ENCODE results near the gene ECSCR. TPM values are rescaled to one million over a fixed set of nuclear protein-coding genes. Genes with fewer than 3 reads are reported as not detected.
"Not testable (repeated sequence)": the region's sequence is repeated elsewhere in the genome, so short reads cannot be mapped to it uniquely, and the experiment has no call there.

The ECSCR gene
- total RNA-seq, 4 donors from 2014 or later = 2.2 to 4.8 (median 3.6) TPM; not detected in 1

DNA sequence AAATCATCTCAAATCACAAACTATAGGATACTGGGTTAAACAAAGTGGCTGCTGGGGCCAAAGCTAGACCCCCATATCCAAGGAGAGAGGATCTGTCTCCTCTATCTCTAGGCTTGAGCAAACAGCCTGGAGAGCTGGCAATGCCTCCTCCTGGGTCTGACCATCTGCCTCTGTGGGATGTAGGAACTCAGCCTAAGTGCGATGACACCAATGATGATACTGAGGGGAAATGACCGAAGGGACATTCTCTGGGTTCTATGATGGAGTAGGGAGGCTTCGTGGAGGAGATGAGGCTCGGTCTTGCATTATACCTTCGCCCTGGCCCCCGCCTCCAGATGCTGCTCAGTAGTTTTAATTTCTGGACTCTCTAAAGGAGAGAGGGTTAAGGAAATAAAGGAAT lies 49.4 kb downstream of the ECSCR start:
- no peak overlapping the region for H3K4me3 ChIP-seq
- DNase-seq = no peak
- H3K27me3 ChIP-seq = no peaks in the 10 kb centered on the region
- H3K36me3 ChIP-seq = no peaks in the 10 kb centered on the region
- intact Hi-C loops (cut with DNase I; ENCODE audit: low total_unique reads) (no loop called here), in situ Hi-C loops (cut with MboI; ENCODE audit: low pct_ligation_motif_present in 1 of 4, low pct_unique_long_range_greater_than_20kb in 1 of 4, low sequenced_read_pairs in 3 of 4) (no loop called here)
- 93 to 96% methylated on average over 4 to 6 of the region's 6 CpGs for WGBS, 2 donors (ENCODE audit: low coverage in 1 of 2)
- H3K27ac ChIP-seq = no peak overlapping the region
- peaks cover 34 to 49% (median 40%) of the 10 kb centered on the region in 4 donors for H3K4me1 ChIP-seq
- no peaks in the 10 kb centered on the region for H3K9me3 ChIP-seq
- TF ChIP-seq EP300 (IDR thresholded peaks at IDR 0.05; ENCODE audit: low read depth) = no peak
- no peak for TF ChIP-seq POLR2AphosphoS5 (IDR thresholded peaks at IDR 0.05)
- TF ChIP-seq POLR2A (IDR thresholded peaks at IDR 0.05) = no peak
- TF ChIP-seq, protein P1, sequence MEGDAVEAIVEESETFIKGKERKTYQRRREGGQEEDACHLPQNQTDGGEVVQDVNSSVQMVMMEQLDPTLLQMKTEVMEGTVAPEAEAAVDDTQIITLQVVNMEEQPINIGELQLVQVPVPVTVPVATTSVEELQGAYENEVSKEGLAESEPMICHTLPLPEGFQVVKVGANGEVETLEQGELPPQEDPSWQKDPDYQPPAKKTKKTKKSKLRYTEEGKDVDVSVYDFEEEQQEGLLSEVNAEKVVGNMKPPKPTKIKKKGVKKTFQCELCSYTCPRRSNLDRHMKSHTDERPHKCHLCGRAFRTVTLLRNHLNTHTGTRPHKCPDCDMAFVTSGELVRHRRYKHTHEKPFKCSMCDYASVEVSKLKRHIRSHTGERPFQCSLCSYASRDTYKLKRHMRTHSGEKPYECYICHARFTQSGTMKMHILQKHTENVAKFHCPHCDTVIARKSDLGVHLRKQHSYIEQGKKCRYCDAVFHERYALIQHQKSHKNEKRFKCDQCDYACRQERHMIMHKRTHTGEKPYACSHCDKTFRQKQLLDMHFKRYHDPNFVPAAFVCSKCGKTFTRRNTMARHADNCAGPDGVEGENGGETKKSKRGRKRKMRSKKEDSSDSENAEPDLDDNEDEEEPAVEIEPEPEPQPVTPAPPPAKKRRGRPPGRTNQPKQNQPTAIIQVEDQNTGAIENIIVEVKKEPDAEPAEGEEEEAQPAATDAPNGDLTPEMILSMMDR (IDR thresholded peaks at IDR 0.05) = no peak

DNA sequence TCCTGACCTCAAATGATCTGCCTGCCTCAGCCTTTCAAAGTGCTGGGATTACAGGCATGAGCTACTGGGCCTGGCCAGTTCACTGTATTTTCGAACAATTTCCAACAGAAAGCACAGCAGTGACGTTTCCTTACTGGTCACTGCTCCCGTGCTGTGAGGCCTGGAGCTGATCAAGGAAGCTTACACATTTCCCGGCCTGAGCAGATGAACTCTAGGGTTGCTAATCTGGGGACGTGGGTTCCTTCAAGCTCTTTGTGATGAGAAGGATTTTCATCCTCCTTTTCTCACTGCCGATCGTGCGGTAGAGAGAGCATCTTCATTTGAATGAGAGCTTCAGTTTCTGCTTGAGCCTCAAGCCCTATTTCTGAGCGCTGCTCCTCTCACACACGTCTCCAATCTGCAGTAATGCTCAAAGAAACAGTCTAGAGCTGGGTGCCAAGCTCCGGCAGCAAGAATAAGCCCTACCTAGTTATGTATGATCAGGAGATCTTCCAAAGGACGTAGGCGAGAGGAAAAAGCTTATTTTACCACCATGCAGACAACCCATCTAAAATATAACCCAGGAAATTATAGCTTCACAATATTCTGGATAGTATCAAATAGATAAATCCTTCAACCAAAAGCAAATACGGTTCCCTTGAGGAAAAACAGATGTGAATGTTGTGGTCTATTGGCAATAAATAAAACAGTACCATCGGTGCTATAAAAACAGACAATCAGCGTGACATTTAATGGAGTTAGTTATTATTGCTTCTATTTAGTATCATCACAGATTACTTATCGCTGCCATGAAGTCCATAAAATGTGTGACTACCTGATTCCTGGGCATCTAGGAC lies 51.3 kb downstream of the ECSCR start:
- H3K36me3 ChIP-seq = no peaks in the 10 kb centered on the region
- TF ChIP-seq POLR2A (IDR thresholded peaks at IDR 0.05) (no peak), EP300 (IDR thresholded peaks at IDR 0.05; ENCODE audit: low read depth) (no peak), POLR2AphosphoS5 (IDR thresholded peaks at IDR 0.05) (peak; percentile 64 to 96 (median 87))
- TF ChIP-seq, protein P1 (IDR thresholded peaks at IDR 0.05) = no peak
- H3K4me3 ChIP-seq = no peak overlapping the region
- peak overlapping the region in 3 of 4 donors; percentile 42 to 62 (median 57) for H3K27ac ChIP-seq
- in situ Hi-C loops (cut with MboI; ENCODE audit: low pct_ligation_motif_present in 1 of 4, low pct_unique_long_range_greater_than_20kb in 1 of 4, low sequenced_read_pairs in 3 of 4) = no loop called here
- H3K9me3 ChIP-seq = no peaks in the 10 kb centered on the region
- intact Hi-C loops (cut with DNase I; ENCODE audit: low total_unique reads) = no loop called here
- no peak for DNase-seq
- peaks cover 18 to 30% (median 25%) of the 10 kb centered on the region in 4 donors for H3K4me1 ChIP-seq
- WGBS, 2 donors (ENCODE audit: low coverage in 1 of 2) = 58 to 80% methylated on average over 12 to 17 of the region's 17 CpGs
- no peaks in the 10 kb centered on the region for H3K27me3 ChIP-seq

DNA sequence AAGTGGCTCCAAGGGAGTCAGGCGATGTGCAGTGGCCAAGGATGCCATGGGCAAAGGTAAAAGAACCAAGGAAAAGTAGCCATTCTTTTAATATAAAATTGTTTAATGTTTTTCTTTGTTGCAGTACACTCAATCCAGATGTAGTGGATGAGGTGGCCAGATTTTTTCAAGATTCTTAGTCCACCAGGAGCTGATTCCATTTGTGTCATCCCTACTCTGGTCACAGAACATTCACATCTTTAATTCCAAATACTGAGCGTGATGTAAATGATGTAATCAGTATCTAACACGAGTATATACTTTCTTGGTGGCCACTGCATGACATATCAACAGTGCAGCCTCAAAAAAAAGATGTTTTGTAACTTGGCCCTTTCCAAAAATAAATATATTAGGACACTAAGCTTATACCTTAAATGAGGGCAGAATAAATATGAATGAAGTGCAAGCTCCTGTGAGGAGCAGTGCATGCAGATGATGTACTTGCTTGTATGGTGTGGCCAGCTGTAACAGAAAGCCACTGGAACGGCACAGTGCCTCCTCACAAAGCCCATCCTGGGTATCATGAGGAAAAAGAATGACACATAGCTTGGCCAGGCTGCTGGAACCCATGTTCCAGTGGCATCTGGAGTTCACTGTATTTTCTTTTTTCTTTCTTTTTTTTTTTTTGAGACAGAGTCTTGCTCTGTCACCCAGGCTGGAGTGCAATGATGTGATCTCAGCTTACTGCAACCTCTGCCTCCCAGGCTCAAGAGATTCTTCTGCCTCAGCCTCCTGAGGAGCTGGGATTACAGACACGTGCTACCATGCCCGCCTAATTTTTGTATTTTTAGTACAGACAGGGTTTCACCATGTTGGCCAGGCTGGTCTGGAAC lies 52.2 kb downstream of the ECSCR start:
- TF ChIP-seq POLR2AphosphoS5 (IDR thresholded peaks at IDR 0.05) (no peak), EP300 (IDR thresholded peaks at IDR 0.05; ENCODE audit: low read depth) (no peak), POLR2A (IDR thresholded peaks at IDR 0.05) (no peak)
- TF ChIP-seq, protein P1 (IDR thresholded peaks at IDR 0.05) = no peak
- WGBS, 2 donors (ENCODE audit: low coverage in 1 of 2) = 60 to 73% methylated on average over 5 to 6 of the region's 6 CpGs
- no peak for DNase-seq

DNA sequence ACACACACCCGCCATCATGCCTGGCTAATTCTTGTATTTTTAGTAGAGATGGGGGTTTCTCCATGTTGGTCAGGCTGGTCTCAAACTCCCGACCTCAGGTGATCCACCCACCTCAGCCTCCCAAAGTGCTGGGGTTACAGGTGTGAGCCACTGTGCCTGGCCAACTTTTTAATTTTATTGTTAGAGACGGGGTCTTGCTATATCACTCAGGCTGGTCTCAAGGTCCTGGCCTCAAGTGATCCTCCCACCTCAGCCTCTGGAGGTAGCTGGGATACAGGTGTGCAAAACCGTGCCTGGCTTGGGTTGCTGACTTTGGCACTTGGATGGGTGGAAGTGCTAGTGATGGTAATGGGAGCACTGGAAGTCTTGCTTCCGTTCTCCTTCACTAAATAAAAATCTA lies 53.4 kb downstream of the ECSCR start:
- H3K27me3 ChIP-seq; H3K4me3 ChIP-seq; H3K27ac ChIP-seq; in situ Hi-C loops (cut with MboI; ENCODE audit: low pct_ligation_motif_present in 1 of 4, low pct_unique_long_range_greater_than_20kb in 1 of 4, low sequenced_read_pairs in 3 of 4); intact Hi-C loops (cut with DNase I; ENCODE audit: low total_unique reads); H3K9me3 ChIP-seq; H3K36me3 ChIP-seq; DNase-seq: not testable (repeated sequence)
- 89 to 93% methylated on average over 2 to 5 of the region's 5 CpGs for WGBS, 2 donors (ENCODE audit: low coverage in 1 of 2)
- peaks cover 5 to 18% (median 12%) of the 10 kb centered on the region in 4 donors for H3K4me1 ChIP-seq

More for the DNA sequence above, 52.2 kb downstream of the ECSCR start:
- no peaks in the 10 kb centered on the region for H3K36me3 ChIP-seq
- peak overlapping the region in 3 of 4 donors; percentile 42 to 62 (median 57) for H3K27ac ChIP-seq
- in situ Hi-C loops (cut with MboI; ENCODE audit: low pct_ligation_motif_present in 1 of 4, low pct_unique_long_range_greater_than_20kb in 1 of 4, low sequenced_read_pairs in 3 of 4) (no loop called here), intact Hi-C loops (cut with DNase I; ENCODE audit: low total_unique reads) (no loop called here)
- peaks cover 10 to 22% (median 19%) of the 10 kb centered on the region in 4 donors for H3K4me1 ChIP-seq
- no peaks in the 10 kb centered on the region for H3K27me3 ChIP-seq
- no peaks in the 10 kb centered on the region for H3K9me3 ChIP-seq
- no peak overlapping the region for H3K4me3 ChIP-seq

All from transverse colon (tissue), 4 donors.